Upper lobe of left lung (tissue), 6 donors: ENCODE results near the gene R3HDM4. TPM values are rescaled to one million over a fixed set of nuclear protein-coding genes. Genes with fewer than 3 reads are reported as not detected.

ENCODE experiments used
- ATAC-seq, 2 donors: fragments of 200-7000 bp; cut with Tn5 transposase; one replicate each; pipeline ENCODE4 v1.9.1; 2022; ENCODE audit warnings: mild to moderate bottlenecking in 2 of 2, moderate library complexity in 2 of 2; ENCODE audit not compliant: low FRiP score in 2 of 2
- DNase-seq, 2 donors: peaks; one replicate each; pipeline ENCODE4 v3.0.0-alpha.2; 2019 to 2020
- H3K27ac ChIP-seq, 4 donors: fragments of 200-600 bp; sonication (generic); one replicate each; pipeline ENCODE4 v1.5.1; 2016 to 2019
- H3K27me3 ChIP-seq, 4 donors: fragments of 200-600 bp; sonication (generic); one replicate each; pipeline ENCODE4 v1.5.1; 2017 to 2019
- H3K36me3 ChIP-seq, 4 donors: fragments of 200-600 bp; sonication (generic); one replicate each; pipeline ENCODE4 v1.5.1; 2016 to 2019
- H3K4me1 ChIP-seq, 4 donors: fragments of 200-600 bp; sonication (generic); one replicate each; pipeline ENCODE4 v1.5.1; 2018 to 2019
- H3K4me3 ChIP-seq, 4 donors: fragments of 200-600 bp; sonication (generic); one replicate each; pipeline ENCODE4 v1.5.1; 2017 to 2019; ENCODE audit warnings: mild to moderate bottlenecking in 2 of 4, moderate library complexity in 1 of 4
- H3K9me3 ChIP-seq, 4 donors: fragments of 200-600 bp; sonication (generic); one replicate each; pipeline ENCODE4 v1.5.1; 2018 to 2019
- CTCF ChIP-seq, 6 experiments: fragments of 450-650 bp in 4 of 6; fragments of 200-600 bp in 2 of 6; sonication (generic) in 2 of 6; IDR thresholded peaks; one replicate each; pipeline ENCODE4 v1.5.1; 2016 to 2019; ENCODE audit warnings: antibody characterized with exemption in 6 of 6
- EP300 ChIP-seq, 4 donors: sonication (generic); formaldehyde crosslinking; IDR thresholded peaks; one replicate each; pipeline ENCODE4 v1.5.1; 2017; ENCODE audit warnings: antibody characterized with exemption in 4 of 4, control low read depth in 2 of 4
- POLR2A ChIP-seq, 4 donors: fragments of 450-650 bp; IDR thresholded peaks; one replicate each; pipeline ENCODE4 v1.5.1; 2016 to 2017; ENCODE audit warnings: antibody characterized with exemption in 4 of 4, mild to moderate bottlenecking in 2 of 4
- POLR2AphosphoS5 ChIP-seq, 2 donors: sonication (generic); formaldehyde crosslinking; IDR thresholded peaks; one replicate each; pipeline ENCODE4 v1.5.1; 2017; ENCODE audit warnings: antibody characterized with exemption in 2 of 2
- WGBS, 2 donors: methylation state at CpG; one replicate each; pipeline ENCODE4 v1.1.5; 2017 to 2018; 5-methylcytosine and 5-hydroxymethylcytosine counted together
- total RNA-seq, 6 donors: library from RNA; depleted of rRNA in 4 of 6; stranded (reverse); fragments of >200 nt in 4 of 6; gene quantifications; one replicate each; pipeline versions ENCODE4 v1.1.0 to v1.2.1, GENCODE V29; 2016 to 2021
- donor health status: DM: no; HTN: no; CAD: no; lungs with moderate emphysema.
- donor health status: DM: no; HTN: yes; CAD: no; lungs with severe emphysema.

Gene R3HDM4
- total RNA-seq, 6 donors from 2014 or later, result 39.6 to 71.2 (median 63.3) TPM

GRCh38 chr19:902093-902370 is 11.0 kb downstream of the R3HDM4 start:
- 52 to 92% methylated on average over 3 to 7 of the region's 7 CpGs for WGBS, 2 donors
- no peak for DNase-seq
- Histone ChIP-seq H3K9me3 (no peaks in the 10 kb centered on the region), H3K27me3 (no peaks in the 10 kb centered on the region), H3K4me1 (no peaks in the 10 kb centered on the region), H3K4me3 (no peak overlapping the region), H3K36me3 (peaks cover 0 to 35% (median 29%) of the 10 kb centered on the region in 4 donors), H3K27ac (no peak overlapping the region)
- ATAC-seq, result no peak
- no peak for TF ChIP-seq CTCF (IDR thresholded peaks at IDR 0.05)
- no peak for TF ChIP-seq POLR2A (IDR thresholded peaks at IDR 0.05)
- no peak for TF ChIP-seq EP300 (IDR thresholded peaks at IDR 0.05)
- TF ChIP-seq POLR2AphosphoS5 (IDR thresholded peaks at IDR 0.05), result no peak

DNA sequence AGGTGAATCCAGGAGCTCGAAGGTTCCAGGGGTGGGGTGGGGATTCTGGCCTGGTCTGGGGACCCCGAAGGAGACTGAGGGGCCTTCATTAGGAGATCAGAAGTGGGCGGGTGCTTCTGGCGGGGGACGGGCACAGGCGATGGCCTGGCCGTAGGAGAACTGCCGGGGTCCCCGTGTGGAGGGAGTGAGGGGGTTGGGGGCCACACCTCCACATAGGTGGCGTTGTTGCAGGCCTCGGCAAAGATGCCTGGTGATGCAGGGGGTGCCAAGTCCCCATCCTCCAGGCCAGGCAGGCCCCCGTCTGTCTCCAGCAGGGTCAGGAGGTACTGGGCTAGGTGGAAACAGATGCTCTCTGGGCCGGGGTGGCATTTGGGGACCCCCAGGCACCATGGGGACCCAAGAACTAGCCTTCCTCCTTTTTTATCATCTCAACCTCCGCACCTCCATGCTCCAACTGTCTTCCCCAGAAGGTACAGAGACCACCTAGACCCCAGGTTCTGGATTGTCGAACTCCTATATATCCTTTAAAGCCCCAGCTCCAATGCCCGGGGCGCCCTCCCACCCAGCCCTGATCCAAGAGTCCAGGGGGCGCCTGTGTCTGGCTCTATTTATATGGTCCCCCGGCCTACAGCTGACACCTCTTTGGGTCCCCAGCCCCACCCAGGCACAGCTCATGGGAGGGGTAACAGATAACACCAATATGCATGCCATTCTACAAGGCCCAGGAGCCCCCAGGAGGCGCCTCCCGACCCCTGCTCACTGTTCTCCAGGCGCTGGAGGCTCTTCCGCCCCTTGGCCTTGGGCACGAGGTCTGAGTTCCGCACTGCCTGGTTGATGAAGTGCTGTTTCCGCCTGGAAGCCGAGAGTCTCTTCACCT is 11.6 kb downstream of the R3HDM4 start:
- no peak for DNase-seq
- TF ChIP-seq POLR2A (IDR thresholded peaks at IDR 0.05) (no peak), EP300 (IDR thresholded peaks at IDR 0.05) (no peak), CTCF (IDR thresholded peaks at IDR 0.05) (no peak), POLR2AphosphoS5 (IDR thresholded peaks at IDR 0.05) (no peak)

DNA sequence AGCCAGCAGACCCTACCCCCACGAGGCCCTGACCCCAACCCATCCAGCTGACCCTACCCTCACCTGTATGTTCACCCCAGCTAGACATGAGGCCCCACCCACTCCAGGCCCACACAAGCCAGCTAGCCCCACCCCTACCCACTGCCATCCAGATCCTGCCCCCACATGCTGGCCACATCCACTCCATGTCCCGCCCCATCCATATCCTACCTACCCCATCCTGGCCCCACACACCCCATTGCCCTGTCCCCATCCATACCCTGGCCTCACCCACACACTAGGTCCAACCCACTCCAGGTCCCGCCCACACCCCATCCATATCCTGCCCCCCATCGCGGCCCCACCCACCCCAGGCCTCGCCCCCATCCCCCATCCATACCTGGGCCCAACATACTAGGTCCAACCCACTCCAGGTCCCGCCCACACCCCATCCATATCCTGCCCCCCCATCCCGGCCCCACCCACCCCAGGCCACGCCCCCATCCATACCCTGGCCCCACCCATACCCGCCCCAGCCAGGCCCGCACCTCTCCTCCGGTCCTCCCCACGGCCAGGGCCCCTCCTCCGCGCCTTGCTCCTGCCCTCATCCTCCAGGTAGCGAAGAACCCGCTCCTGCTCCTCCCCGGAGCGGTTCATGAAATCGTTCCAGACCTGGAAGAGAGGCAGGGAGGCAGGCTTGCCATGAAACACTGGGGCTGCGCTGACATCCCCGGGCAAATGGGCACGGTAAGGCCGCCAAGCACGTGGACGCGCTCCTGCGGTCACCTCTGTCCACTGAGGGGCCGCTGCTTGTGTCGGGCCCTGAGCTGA is 12.5 kb downstream of the R3HDM4 start:
- Histone ChIP-seq H3K4me1 (no peaks in the 10 kb centered on the region), H3K27me3 (no peaks in the 10 kb centered on the region), H3K9me3 (no peaks in the 10 kb centered on the region), H3K36me3 (peaks cover 0 to 41% (median 30%) of the 10 kb centered on the region in 4 donors), H3K27ac (no peak overlapping the region), H3K4me3 (no peak overlapping the region)
- DNase-seq (peak in 1 of 2 donors; percentile 78), ATAC-seq (peak in 1 of 2 donors; percentile 28)
- WGBS, 2 donors, result 86 to 95% methylated on average over 17 to 19 of the region's 30 CpGs
- TF ChIP-seq POLR2AphosphoS5 (IDR thresholded peaks at IDR 0.05), result no peak
- TF ChIP-seq EP300 (IDR thresholded peaks at IDR 0.05), result no peak
- no peak for TF ChIP-seq CTCF (IDR thresholded peaks at IDR 0.05)
- TF ChIP-seq POLR2A (IDR thresholded peaks at IDR 0.05), result no peak

More for the DNA sequence above, 11.6 kb downstream of the R3HDM4 start:
- Histone ChIP-seq H3K27me3 (no peaks in the 10 kb centered on the region), H3K4me1 (no peaks in the 10 kb centered on the region), H3K9me3 (no peaks in the 10 kb centered on the region), H3K27ac (no peak overlapping the region), H3K4me3 (no peak overlapping the region), H3K36me3 (peaks cover 0 to 41% (median 30%) of the 10 kb centered on the region in 4 donors)
- no peak for ATAC-seq
- WGBS, 2 donors, result 99 to 100% methylated on average over 12 to 22 of the region's 27 CpGs

DNA sequence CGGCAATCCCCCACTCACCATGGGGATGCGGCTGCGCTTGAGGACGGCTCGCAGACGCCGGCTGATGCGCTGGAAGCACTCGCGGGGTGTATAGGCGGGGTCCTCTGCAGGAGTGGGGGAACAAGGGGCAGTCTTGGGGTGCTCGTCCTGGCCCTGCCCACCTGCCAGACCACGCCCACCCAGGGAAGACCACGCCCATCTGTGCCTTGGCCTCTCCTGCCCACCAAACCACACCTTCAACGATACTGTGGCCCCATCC is 13.0 kb downstream of the R3HDM4 start:
- H3K4me3 ChIP-seq, result no peak overlapping the region
- DNase-seq (no peak), ATAC-seq (no peak)
- no peak overlapping the region for H3K27ac ChIP-seq
- no peaks in the 10 kb centered on the region for H3K9me3 ChIP-seq
- WGBS, 2 donors, result 94 to 95% methylated on average over 14 to 15 of the region's 15 CpGs
- TF ChIP-seq POLR2AphosphoS5 (IDR thresholded peaks at IDR 0.05) (no peak), CTCF (IDR thresholded peaks at IDR 0.05) (no peak), EP300 (IDR thresholded peaks at IDR 0.05) (no peak), POLR2A (IDR thresholded peaks at IDR 0.05) (no peak)
- no peaks in the 10 kb centered on the region for H3K4me1 ChIP-seq
- peaks cover 0 to 41% (median 30%) of the 10 kb centered on the region in 4 donors for H3K36me3 ChIP-seq
- H3K27me3 ChIP-seq, result no peaks in the 10 kb centered on the region
